Naive thymus-derived CD8-positive, alpha-beta T cell (primary cell): ENCODE data around the gene NUP54. TPM values are rescaled to one million over a fixed set of nuclear protein-coding genes. Genes with fewer than 3 reads are reported as not detected.
A peak's percentile ranks its signal among the peaks of the same experiment; 100 is the strongest.

Source experiments
- ATAC-seq, 2 donors: fragments of 150-1000 bp; cut with Tn5 transposase in 1 of 2; sonication (Bioruptor Pico), chemical (Tn5 transposase) in 1 of 2; 1 replicate in 1 of 2; 2 replicates in 1 of 2; pipeline ENCODE4 v1.10.0; 2021; ENCODE audit warnings: mild to moderate bottlenecking in 2 of 2, moderate library complexity in 2 of 2
- POLR2A ChIA-PET: fragments of 350-600 bp; sonication (Branson Sonifier 250); formaldehyde crosslinking; loops from one replicate; lab custom pipeline; 2021; ENCODE audit warnings: antibody characterized with exemption; lab: Charles Lee
- DNase-seq, 10 donors: peaks; one replicate each; pipeline versions ENCODE4 v3.0.0 to v3.0.0-alpha.2; 2020 to 2022
- H3K27ac Mint-ChIP-seq, 10 donors: one replicate each; pipeline ENCODE4 v1.8.0; 2020 to 2022; ENCODE audit warnings: mild to moderate bottlenecking in 10 of 10, mixed read lengths in 10 of 10, moderate library complexity in 4 of 10, inconsistent platforms in 1 of 10
- H3K27me3 Mint-ChIP-seq, 5 donors: one replicate each; pipeline ENCODE4 v1.8.0; 2021 to 2022; ENCODE audit warnings: mixed read lengths in 5 of 5
- H3K36me3 Mint-ChIP-seq, 3 donors: one replicate each; pipeline ENCODE4 v1.8.0; 2020 to 2022; ENCODE audit warnings: mixed read lengths in 3 of 3, mild to moderate bottlenecking in 2 of 3, inconsistent platforms in 1 of 3
- H3K4me1 Mint-ChIP-seq, 4 donors: one replicate each; pipeline ENCODE4 v1.8.0; 2021 to 2022; ENCODE audit warnings: mixed read lengths in 4 of 4
- H3K4me3 Mint-ChIP-seq, 10 donors: one replicate each; pipeline ENCODE4 v1.8.0; 2020 to 2022; ENCODE audit warnings: mild to moderate bottlenecking in 10 of 10, mixed read lengths in 10 of 10, moderate library complexity in 6 of 10, inconsistent platforms in 1 of 10
- H3K9me3 Mint-ChIP-seq, 9 donors: one replicate each; pipeline ENCODE4 v1.8.0; 2020 to 2022; ENCODE audit warnings: mixed read lengths in 9 of 9, mild to moderate bottlenecking in 3 of 9, inconsistent platforms in 1 of 9, moderate library complexity in 1 of 9
- polyA plus RNA-seq, 3 donors: library from polyadenylated mRNA; unstranded; fragments of 300-500 nt; fragmentation: Illumina TruSeq; gene quantifications; one replicate each; pipeline ENCODE4 v1.2.3, GENCODE V29; 2021
- total RNA-seq, 8 experiments: library from RNA in 2 of 8; stranded (reverse) in 2 of 8; gene quantifications; one replicate each; pipeline ENCODE4 v1.2.3 and lab custom pipeline; 2021 to 2026

NUP54 gene, protein sequence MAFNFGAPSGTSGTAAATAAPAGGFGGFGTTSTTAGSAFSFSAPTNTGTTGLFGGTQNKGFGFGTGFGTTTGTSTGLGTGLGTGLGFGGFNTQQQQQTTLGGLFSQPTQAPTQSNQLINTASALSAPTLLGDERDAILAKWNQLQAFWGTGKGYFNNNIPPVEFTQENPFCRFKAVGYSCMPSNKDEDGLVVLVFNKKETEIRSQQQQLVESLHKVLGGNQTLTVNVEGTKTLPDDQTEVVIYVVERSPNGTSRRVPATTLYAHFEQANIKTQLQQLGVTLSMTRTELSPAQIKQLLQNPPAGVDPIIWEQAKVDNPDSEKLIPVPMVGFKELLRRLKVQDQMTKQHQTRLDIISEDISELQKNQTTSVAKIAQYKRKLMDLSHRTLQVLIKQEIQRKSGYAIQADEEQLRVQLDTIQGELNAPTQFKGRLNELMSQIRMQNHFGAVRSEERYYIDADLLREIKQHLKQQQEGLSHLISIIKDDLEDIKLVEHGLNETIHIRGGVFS
- total RNA-seq (10 to 100 TPM; 50.8 to 59.9 TPM), polyA plus RNA-seq (10 to 100 TPM; 36.8 to 40.0 (median 37.8) TPM), total RNA-seq (lab: John Stamatoyannopoulos, UW) (32.5 to 91.3 (median 57.4) reads per million in 6 experiments)

DNA sequence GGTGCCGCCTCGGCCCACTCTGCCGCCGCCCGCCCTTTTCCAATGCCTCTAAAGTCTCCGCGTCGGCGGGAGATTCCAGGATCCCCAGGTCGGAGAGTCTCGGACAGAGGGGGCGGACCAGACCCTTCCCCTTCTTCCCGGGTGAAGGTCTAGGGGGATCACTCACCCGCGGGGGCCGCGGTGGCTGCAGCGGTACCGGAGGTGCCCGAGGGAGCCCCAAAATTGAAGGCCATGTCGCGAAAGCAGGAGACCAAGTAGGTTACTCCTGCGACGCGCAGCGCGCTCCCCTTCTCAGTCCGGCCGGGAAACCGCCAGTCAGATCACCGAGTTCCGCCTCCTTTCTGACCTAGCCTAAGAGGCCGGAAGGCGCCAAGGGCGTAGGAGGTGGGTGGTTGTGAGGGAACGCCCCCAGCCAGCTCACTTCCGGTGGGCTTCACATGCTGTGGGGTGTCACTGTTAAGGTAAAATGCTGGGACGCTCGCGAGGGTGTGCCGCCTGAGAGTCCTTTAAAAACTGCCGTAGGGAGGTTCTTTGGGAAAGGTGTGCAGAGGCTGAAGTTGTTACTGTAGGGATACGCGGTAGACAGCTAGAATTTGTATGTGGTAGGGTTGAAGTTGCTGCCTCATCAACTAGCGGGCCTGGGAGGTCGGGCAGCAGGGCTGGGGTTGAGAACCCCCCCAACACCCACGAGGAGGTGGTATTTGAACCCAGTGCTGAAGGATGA lies at the start of gene NUP54:
Gene NUP54 (minus strand): TSS at position 256 of the 724 bp plus-strand sequence. CDS start 23 bp downstream, at position 233.
- POLR2A ChIA-PET = interaction anchor here (0.6 to 1.7 kb wide), 9 partner anchors 31 to 1714 kb away, joined by 3 to 10 read pairs (median 4); partner anchors contain the start of genes MRPL1, NAAA, SCARB2 and SDAD1
- H3K9me3 Mint-ChIP-seq = no peaks in the 10 kb centered on the region
- peak within 1 kb of the TSS; percentile 84 to 100 (median 96) for H3K27ac Mint-ChIP-seq
- H3K4me3 Mint-ChIP-seq = peak within 1 kb of the TSS; percentile 92 to 100 (median 95)
- H3K27me3 Mint-ChIP-seq = no peaks in the 10 kb centered on the region
- DNase-seq (peak; percentile 80 to 96 (median 94)), ATAC-seq (peak; percentile 97)
- peaks cover 0 to 7% (median 3%) of the 10 kb centered on the region in 3 donors for H3K36me3 Mint-ChIP-seq
- peaks cover 8 to 47% (median 35%) of the 10 kb centered on the region in 4 donors for H3K4me1 Mint-ChIP-seq

DNA sequence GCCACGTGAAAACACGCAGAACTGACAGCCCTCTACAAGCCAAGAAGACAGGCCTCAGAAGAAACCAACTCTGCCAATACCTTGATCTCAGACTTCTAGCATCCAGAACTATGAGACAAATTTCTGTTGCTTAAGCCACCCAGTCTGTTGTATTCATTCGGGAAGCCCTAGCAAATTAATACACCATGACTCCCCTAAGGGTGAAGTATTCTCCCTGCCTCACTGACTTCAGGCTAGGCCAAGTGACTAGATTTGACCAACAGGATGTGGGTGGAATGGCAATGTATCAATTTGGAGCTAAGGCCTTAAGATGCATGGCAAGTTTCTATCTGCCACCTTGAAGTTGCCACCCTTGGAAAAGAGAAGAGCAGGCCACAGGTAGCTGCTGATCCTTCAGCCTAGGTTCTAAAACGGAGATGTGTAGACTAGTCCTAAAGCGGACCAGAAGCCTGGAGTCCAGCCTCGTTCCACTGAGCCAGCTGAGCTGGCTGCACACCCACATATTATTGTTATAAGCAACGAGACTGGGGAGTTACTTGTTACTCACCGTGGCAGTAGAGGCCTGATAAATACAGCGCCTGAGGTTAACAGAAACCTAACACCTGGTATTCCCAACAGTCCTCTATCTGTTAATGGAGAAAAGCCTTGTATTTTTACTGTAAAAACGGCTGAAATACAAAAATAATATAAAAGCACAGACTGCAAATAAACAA lies 49.0 kb upstream of the NUP54 start:
- Mint-ChIP-seq H3K36me3 (peaks cover 16 to 43% (median 32%) of the 10 kb centered on the region in 3 donors), H3K4me1 (peaks cover 31 to 72% (median 56%) of the 10 kb centered on the region in 4 donors), H3K27ac (peak overlapping the region in 5 of 10 donors; percentile 13 to 78 (median 53)), H3K9me3 (peaks cover 0 to 10% (median 5%) of the 10 kb centered on the region in 9 donors), H3K4me3 (peak overlapping the region in 2 of 10 donors; percentile 46 to 60), H3K27me3 (no peaks in the 10 kb centered on the region)
- DNase-seq = no peak
- POLR2A ChIA-PET = no interaction called here
- no peak for ATAC-seq

DNA sequence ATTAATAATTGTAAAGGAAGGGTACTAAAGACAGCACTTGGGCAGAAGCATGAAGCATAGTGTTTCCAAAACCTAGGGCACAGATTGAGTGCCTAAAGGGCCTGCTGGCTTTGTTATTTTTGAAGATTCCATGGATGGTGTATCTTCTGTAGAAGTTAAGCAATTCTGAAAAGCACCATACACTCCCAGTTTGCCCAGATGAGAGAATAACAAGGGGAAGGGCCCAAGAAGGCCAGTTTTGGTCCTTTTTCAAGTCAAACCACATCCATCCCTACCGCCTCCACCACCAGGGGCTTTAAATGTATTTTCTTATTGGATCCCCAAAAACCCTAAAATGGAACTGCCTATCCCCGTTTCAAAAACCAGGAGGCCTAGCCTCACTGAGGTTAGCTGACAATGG lies 48.2 kb upstream of the NUP54 start:
- DNase-seq = no peak
- Mint-ChIP-seq H3K4me1 (peaks cover 31 to 68% (median 59%) of the 10 kb centered on the region in 4 donors), H3K9me3 (peaks cover 0 to 14% (median 9%) of the 10 kb centered on the region in 9 donors), H3K4me3 (peak overlapping the region in 1 of 10 donors; percentile 14), H3K27me3 (no peaks in the 10 kb centered on the region), H3K27ac (peak overlapping the region in 2 of 10 donors; percentile 28 to 77), H3K36me3 (peaks cover 20 to 51% (median 40%) of the 10 kb centered on the region in 3 donors)
- ATAC-seq = no peak
- POLR2A ChIA-PET = no interaction called here

DNA sequence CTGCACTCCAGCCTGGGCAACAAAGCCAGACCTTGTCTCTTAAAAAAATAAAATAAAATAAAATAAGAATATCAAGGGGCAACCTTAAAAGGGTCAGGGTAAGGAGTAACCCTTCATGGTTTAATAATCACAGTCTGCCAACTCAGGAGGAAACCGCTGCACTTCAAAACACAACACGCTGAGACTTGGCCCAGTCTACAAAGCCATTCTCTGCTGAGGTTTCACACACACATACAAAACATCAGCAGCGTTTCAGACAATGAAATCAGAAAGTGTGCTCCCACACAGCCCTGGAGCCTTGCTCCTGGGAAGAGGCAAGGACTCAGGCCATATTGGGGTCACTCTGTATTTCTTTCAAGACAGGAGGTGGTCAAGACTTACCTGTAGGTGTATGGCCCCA lies 47.1 kb upstream of the NUP54 start:
- H3K36me3 Mint-ChIP-seq = peaks cover 20 to 56% (median 42%) of the 10 kb centered on the region in 3 donors
- peaks cover 0 to 14% (median 9%) of the 10 kb centered on the region in 9 donors for H3K9me3 Mint-ChIP-seq
- DNase-seq (no peak), ATAC-seq (no peak)
- no peak overlapping the region for H3K4me3 Mint-ChIP-seq
- POLR2A ChIA-PET = no interaction called here
- H3K4me1 Mint-ChIP-seq = peaks cover 24 to 58% (median 49%) of the 10 kb centered on the region in 4 donors
- H3K27ac Mint-ChIP-seq = peak overlapping the region in 2 of 10 donors; percentile 27 to 53
- no peaks in the 10 kb centered on the region for H3K27me3 Mint-ChIP-seq

DNA sequence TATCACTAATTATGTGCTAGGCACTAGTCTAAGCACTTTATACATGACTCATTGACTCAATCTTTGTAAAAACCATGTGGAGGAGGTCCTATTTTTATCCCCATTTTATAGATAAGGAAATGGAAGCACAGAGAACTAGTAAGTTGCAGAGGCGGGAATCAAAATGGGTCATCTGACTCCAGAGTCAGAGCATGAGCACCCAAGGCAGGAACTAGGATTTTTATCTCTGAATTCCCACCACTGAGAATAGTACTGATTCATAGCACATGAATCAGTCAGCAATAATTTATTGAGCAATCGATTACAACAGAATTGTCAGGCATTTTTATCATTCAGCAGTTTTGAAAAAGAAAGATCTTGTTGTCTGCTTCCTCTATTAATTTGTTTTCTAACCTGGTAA lies 46.1 kb upstream of the NUP54 start:
- Mint-ChIP-seq H3K36me3 (peaks cover 20 to 64% (median 44%) of the 10 kb centered on the region in 3 donors), H3K4me3 (no peak overlapping the region), H3K9me3 (peaks cover 0 to 14% (median 9%) of the 10 kb centered on the region in 9 donors), H3K4me1 (peaks cover 19 to 48% (median 40%) of the 10 kb centered on the region in 4 donors), H3K27ac (peak overlapping the region in 1 of 10 donors; percentile 27), H3K27me3 (no peaks in the 10 kb centered on the region)
- DNase-seq = no peak
- no peak for ATAC-seq
- POLR2A ChIA-PET = no interaction called here

DNA sequence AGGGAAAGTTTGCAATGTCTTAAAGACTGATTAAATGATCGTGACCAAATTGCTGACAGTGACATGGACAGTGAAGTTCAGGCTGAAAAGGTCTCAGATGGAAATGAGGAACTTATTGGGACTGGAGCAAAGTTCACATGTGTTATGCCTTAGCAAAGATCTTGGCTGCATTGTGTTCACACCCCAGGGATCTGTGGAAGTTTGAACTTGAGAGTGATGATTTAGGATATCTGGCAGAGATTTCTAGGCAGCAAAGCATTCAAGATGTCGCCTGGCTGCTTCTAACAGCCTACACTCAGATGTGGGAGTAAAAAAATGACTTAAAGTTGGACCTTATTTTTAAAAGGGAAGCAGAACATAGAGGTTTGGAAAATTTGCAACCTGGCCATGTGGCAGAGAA lies 44.0 kb upstream of the NUP54 start:
- ATAC-seq (no peak), DNase-seq (no peak)
- Mint-ChIP-seq H3K36me3 (peaks cover 20 to 65% (median 44%) of the 10 kb centered on the region in 3 donors), H3K27me3 (no peaks in the 10 kb centered on the region), H3K4me3 (no peak overlapping the region), H3K9me3 (peaks cover 0 to 14% (median 9%) of the 10 kb centered on the region in 9 donors), H3K4me1 (peaks cover 8 to 28% (median 25%) of the 10 kb centered on the region in 4 donors), H3K27ac (peak overlapping the region in 1 of 10 donors; percentile 32)
- POLR2A ChIA-PET = no interaction called here

DNA sequence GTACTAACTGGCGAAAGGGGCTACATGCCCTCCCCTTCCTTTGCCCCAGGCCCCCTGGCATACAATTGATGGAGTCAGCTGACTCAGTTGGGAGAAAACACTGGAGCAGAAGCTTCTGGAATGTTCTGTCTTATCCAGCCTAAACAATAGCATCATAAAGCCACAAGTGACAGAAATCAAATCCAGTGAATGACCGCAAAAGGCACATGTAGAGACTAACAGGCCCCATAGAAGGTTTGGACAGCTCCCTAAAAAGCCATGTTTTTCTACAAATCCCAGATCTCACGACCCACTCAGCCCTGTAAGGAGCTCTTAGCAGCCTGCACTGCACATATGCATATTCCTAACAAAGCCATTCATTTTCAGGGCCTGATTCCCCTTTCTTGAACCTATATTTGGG lies 40.4 kb upstream of the NUP54 start:
- POLR2A ChIA-PET = no interaction called here
- DNase-seq = no peak
- Mint-ChIP-seq H3K9me3 (peaks cover 0 to 14% (median 9%) of the 10 kb centered on the region in 9 donors), H3K36me3 (peaks cover 9 to 69% (median 26%) of the 10 kb centered on the region in 3 donors), H3K4me3 (no peak overlapping the region), H3K27ac (no peak overlapping the region), H3K27me3 (no peaks in the 10 kb centered on the region), H3K4me1 (peaks cover 3 to 24% (median 8%) of the 10 kb centered on the region in 4 donors)
- ATAC-seq = no peak

DNA sequence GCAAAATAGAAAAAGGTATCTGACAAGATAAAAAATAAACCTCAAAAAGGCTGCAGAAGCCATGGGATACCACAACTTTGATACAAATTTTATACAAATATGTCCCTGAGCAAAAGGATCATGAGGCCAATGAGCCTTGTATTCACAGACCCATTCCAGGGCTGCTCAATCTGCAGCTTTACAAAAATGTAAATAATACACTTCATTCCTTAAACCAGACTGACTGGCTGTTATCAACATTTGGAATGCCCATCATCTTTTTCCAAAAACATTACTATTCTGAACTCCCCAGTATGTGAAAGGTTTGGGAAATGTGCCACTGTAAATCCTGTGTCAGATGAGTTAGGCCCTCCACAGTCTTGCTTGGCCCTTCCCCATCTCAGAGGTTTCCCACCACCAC lies 40.0 kb upstream of the NUP54 start:
- no peak for DNase-seq
- Mint-ChIP-seq H3K27ac (peak overlapping the region in 1 of 10 donors; percentile 47), H3K4me1 (peaks cover 3 to 24% (median 8%) of the 10 kb centered on the region in 4 donors), H3K27me3 (no peaks in the 10 kb centered on the region), H3K4me3 (no peak overlapping the region), H3K36me3 (peaks cover 9 to 65% (median 21%) of the 10 kb centered on the region in 3 donors), H3K9me3 (peaks cover 0 to 13% (median 9%) of the 10 kb centered on the region in 9 donors)
- POLR2A ChIA-PET = no interaction called here
- ATAC-seq = no peak

DNA sequence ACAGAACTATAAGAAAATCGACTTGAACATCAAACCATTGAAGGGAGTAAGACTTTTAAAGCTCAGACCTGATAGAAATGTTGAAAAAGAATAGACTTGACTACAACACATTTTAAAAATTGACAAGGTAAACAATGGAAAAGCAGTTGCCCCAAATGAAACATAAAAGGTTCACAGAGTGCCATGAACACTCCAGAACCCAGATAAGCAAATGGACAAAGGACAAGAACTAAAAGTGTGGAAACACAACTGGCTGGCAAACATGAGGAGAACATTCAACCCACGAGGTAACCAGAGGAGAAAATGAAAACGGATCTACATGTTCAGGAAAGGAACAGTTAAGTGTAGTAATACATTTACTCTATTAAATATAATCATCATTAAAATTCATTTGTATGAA lies 39.0 kb upstream of the NUP54 start:
- H3K4me3 Mint-ChIP-seq = no peak overlapping the region
- DNase-seq (no peak), ATAC-seq (no peak)
- no peak overlapping the region for H3K27ac Mint-ChIP-seq
- H3K9me3 Mint-ChIP-seq = peaks cover 0 to 9% (median 3%) of the 10 kb centered on the region in 9 donors
- POLR2A ChIA-PET = no interaction called here
- peaks cover 4 to 55% (median 11%) of the 10 kb centered on the region in 3 donors for H3K36me3 Mint-ChIP-seq
- peaks cover 0 to 22% (median 8%) of the 10 kb centered on the region in 4 donors for H3K4me1 Mint-ChIP-seq
- H3K27me3 Mint-ChIP-seq = no peaks in the 10 kb centered on the region

DNA sequence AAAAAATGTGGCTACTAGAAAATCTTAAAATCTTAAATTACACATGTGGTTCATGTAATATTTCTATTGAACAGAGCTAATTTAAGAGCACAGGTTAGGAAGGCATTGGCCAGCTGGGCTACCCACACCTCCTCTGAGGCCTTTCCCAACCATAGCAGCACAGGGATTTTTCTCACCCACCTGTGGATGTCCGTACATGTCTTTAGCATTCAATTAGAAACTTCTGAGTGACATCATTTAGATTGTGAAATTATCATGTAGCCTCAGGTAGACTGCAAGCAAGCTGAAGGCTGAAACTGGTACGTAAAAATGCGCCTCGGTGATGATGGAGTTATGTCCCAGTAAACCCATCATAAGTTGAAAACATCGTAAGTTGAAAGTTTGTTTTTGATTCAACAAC lies 34.3 kb upstream of the NUP54 start:
- H3K9me3 Mint-ChIP-seq = no peaks in the 10 kb centered on the region
- H3K4me1 Mint-ChIP-seq = peaks cover 0 to 11% (median 4%) of the 10 kb centered on the region in 4 donors
- H3K36me3 Mint-ChIP-seq = peaks cover 0 to 55% (median 3%) of the 10 kb centered on the region in 3 donors
- no peak for ATAC-seq
- DNase-seq = no peak
- POLR2A ChIA-PET = no interaction called here
- peak overlapping the region in 1 of 10 donors; percentile 85 for H3K27ac Mint-ChIP-seq
- no peaks in the 10 kb centered on the region for H3K27me3 Mint-ChIP-seq
- no peak overlapping the region for H3K4me3 Mint-ChIP-seq

DNA sequence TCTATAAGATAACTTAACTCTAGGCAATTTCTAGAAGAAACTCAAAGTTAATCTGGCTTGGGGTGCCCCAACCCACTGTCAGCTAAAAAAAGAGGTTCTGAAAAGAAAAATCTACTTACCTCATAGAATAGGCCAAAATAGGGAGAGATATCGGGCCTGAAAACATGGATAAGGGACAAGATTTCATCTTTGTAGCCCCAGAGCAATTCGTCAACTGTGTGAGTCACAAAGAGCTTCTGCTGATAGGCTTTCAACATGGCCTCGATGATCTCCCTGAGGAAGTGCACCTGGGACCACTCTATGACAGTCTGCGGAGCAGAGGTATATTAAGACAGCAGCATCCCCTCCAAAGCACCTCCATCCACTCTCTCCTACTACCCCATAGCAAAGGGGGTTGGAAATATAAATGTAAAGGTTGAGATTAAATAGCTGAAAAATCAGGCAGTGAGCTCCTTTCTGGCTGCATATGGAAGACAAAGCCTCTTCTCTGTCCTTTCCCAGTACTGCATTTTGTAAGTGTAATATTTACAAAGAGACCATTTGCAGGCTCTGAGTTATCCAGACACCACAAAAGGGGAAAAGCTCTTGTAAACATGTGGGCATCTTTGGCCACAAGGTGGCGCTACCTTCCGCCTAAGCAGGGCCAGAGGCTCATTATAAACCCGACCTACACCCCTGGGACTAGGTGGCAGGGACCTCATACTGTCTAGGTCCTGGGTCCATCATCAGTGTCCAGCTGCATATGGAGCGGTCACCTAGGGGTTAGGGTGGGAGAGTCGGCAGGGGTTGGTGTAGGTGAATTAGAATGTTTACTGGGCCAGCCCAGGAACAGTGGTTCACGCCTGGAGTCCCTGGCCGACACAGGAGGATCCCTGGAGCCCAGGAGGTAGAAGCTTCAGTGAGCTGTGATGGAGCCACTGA lies 31.5 kb upstream of the NUP54 start:
- POLR2A ChIA-PET = interaction anchor here (0.9 to 1.4 kb wide), 4 partner anchors 21 to 198 kb away, joined by 3 to 5 read pairs (median 3); no protein-coding TSS in a partner anchor
- no peak overlapping the region for H3K4me3 Mint-ChIP-seq
- no peaks in the 10 kb centered on the region for H3K27me3 Mint-ChIP-seq
- DNase-seq (peak; percentile 61 to 89 (median 78)), ATAC-seq (peak; percentile 89 to 95)
- peak overlapping the region in 3 of 10 donors; percentile 27 to 33 (median 29) for H3K27ac Mint-ChIP-seq
- no peaks in the 10 kb centered on the region for H3K9me3 Mint-ChIP-seq
- peaks cover 0 to 6% (median 2%) of the 10 kb centered on the region in 4 donors for H3K4me1 Mint-ChIP-seq
- peaks cover 2 to 53% (median 10%) of the 10 kb centered on the region in 3 donors for H3K36me3 Mint-ChIP-seq
